Stomach (tissue), 9 donors: ENCODE data around the gene CPNE6. TPM values are rescaled to one million over a fixed set of nuclear protein-coding genes. Genes with fewer than 3 reads are reported as not detected.

ENCODE experiments used
- DNase-seq, 2 donors: peaks; one replicate each; pipeline versions ENCODE4 v3.0.0 to v3.0.0-alpha.2; 2013 to 2019
- H3K27ac ChIP-seq, 5 donors: fragments of 200-600 bp in 4 of 5; sonication (generic) in 4 of 5; one replicate each; pipeline ENCODE4 v1.5.1; 2013 to 2019; ENCODE audit warnings: mild to moderate bottlenecking in 1 of 5, moderate library complexity in 1 of 5
- H3K27me3 ChIP-seq, 3 donors: fragments of 200-600 bp; sonication (generic); one replicate each; pipeline ENCODE4 v1.5.1; 2017 to 2019; ENCODE audit warnings: mixed run types in 1 of 3
- H3K36me3 ChIP-seq, 4 donors: fragments of 200-600 bp; sonication (generic); 1 replicate in 3 of 4; 2 replicates in 1 of 4; pipeline ENCODE4 v1.5.1; 2016 to 2019
- H3K4me1 ChIP-seq, 4 donors: fragments of 200-600 bp; sonication (generic); one replicate each; pipeline ENCODE4 v1.5.1; 2016 to 2019
- H3K4me3 ChIP-seq, 4 donors: fragments of 200-600 bp; sonication (generic) in 3 of 4; one replicate each; pipeline ENCODE4 v1.5.1; 2016 to 2019; ENCODE audit warnings: mild to moderate bottlenecking in 1 of 4
- H3K9me3 ChIP-seq, 4 donors: fragments of 200-600 bp; sonication (generic); one replicate each; pipeline ENCODE4 v1.5.1; 2016 to 2019
- EP300 ChIP-seq: sonication (generic); formaldehyde crosslinking; IDR thresholded peaks from one replicate; pipeline ENCODE4 v1.6.1; 2017; ENCODE audit warnings: antibody characterized with exemption
- POLR2A ChIP-seq, 4 donors: fragments of 450-650 bp; IDR thresholded peaks; one replicate each; pipeline ENCODE4 v1.6.1; 2016; ENCODE audit warnings: antibody characterized with exemption in 4 of 4, control low read depth in 2 of 4, mild to moderate bottlenecking in 1 of 4, moderate library complexity in 1 of 4
- POLR2AphosphoS5 ChIP-seq, 3 donors: sonication (generic); formaldehyde crosslinking; IDR thresholded peaks; one replicate each; pipeline ENCODE4 v1.6.1; 2016; ENCODE audit warnings: antibody characterized with exemption in 3 of 3
- WGBS, 5 donors: extraction: QIAGEN DNeasy Blood & Tissue Kit in 3 of 5; methylation state at CpG; one replicate each; pipeline versions ENCODE4 v1.1.5 to v1.1.7; 2013 to 2018; 5-methylcytosine and 5-hydroxymethylcytosine counted together
- intact Hi-C: fragments of 100-400 bp; cut with DNase I; formaldehyde crosslinking; loops from one replicate; pipeline ENCODE4 v1.15.1; 2023; ENCODE audit warnings: low total_unique reads
- polyA plus RNA-seq, 3 donors: library from polyadenylated mRNA; stranded (reverse); fragments of 200-250 nt; gene quantifications; one replicate each; pipeline ENCODE4 v1.2.3, GENCODE V29; 2013
- total RNA-seq, 5 donors: library from RNA; depleted of rRNA; stranded (reverse); fragments of >200 nt; gene quantifications; one replicate each; pipeline versions ENCODE4 v1.1.0 to v1.2.3, GENCODE V29; 2014 to 2016
- TF ChIP-seq, protein P1 (sequence below), 7 experiments: fragments of 450-650 bp in 4 of 7; fragments of 200-600 bp in 3 of 7; sonication (generic) in 3 of 7; IDR thresholded peaks; one replicate each; pipeline ENCODE4 v1.5.1; 2016 to 2019; ENCODE audit warnings: antibody characterized with exemption in 7 of 7, control low read depth in 2 of 7, mild to moderate bottlenecking in 1 of 7
- donor health status: healthy with polysubstance abuse.
- donor health status: Bipolar disorder and iron deficiency.
- donor health status: healthy.

The CPNE6 gene
- total and polyA plus RNA-seq, 8 donors, result 0.12 to 0.25 TPM; not detected in 6

DNA sequence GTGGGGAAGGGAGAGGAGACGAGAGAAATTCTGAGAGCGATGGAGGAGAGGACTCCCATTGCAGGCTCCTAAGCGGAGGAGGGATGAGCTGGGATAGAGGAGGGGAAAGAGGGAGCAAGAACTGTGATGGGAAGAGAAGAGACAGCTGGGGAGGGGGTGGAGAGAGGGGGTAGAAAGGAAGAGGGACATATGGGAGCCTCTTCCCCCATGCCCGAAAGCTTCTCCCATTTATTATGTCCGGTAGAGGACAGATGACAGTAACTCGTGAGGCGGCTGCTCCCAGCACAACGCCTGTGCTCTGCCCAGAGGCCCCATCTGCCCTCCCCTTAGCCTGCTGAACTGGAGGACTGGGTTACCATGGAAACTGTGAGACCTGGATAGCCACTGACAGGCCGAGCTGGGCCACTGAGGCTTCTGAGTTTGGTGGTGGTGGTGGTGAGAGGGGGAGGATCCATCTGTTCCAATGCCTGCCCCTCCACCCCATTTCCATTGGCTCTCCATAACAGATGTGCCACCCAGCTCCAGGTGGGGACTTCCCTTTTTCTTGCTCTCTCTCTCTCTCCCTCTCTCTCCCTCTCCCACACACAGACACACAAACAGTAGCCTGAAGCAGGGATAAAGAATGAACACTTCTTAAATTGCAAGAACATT lies 8.3 kb downstream of the CPNE6 start:
- Histone ChIP-seq H3K27me3 (peaks cover 0 to 17% (median 0%) of the 10 kb centered on the region in 3 donors), H3K4me3 (no peak overlapping the region), H3K36me3 (no peaks in the 10 kb centered on the region), H3K9me3 (no peaks in the 10 kb centered on the region), H3K27ac (no peak overlapping the region), H3K4me1 (peaks cover 6 to 28% (median 25%) of the 10 kb centered on the region in 4 donors)
- WGBS, 5 donors, result 91 to 96% (median 92%) methylated on average over 9 of the region's 9 CpGs
- TF ChIP-seq POLR2A (IDR thresholded peaks at IDR 0.05) (no peak), POLR2AphosphoS5 (IDR thresholded peaks at IDR 0.05) (no peak), EP300 (no peak)
- TF ChIP-seq, protein P1, sequence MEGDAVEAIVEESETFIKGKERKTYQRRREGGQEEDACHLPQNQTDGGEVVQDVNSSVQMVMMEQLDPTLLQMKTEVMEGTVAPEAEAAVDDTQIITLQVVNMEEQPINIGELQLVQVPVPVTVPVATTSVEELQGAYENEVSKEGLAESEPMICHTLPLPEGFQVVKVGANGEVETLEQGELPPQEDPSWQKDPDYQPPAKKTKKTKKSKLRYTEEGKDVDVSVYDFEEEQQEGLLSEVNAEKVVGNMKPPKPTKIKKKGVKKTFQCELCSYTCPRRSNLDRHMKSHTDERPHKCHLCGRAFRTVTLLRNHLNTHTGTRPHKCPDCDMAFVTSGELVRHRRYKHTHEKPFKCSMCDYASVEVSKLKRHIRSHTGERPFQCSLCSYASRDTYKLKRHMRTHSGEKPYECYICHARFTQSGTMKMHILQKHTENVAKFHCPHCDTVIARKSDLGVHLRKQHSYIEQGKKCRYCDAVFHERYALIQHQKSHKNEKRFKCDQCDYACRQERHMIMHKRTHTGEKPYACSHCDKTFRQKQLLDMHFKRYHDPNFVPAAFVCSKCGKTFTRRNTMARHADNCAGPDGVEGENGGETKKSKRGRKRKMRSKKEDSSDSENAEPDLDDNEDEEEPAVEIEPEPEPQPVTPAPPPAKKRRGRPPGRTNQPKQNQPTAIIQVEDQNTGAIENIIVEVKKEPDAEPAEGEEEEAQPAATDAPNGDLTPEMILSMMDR (IDR thresholded peaks at IDR 0.05), result no peak
- intact Hi-C loops, result no loop called here
- DNase-seq, result no peak

DNA sequence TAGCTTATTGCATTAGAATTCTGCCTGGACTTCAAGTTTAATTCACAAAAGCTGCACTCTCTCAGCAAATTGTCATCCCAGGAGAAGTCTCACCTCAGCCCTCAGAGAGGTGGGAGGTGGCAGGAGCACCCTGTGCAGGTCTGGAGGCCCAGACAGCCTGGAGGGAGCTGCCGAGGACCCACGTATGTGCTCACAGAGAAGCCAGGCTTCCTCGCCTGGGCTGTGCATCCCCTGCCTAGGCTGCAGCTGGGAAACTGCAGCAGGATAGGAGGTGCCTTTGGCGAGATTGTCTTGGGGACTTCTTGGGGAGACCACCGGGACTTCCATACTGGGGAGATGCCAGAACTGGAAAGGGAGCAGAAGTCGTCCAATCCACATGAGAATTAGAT lies 8.8 kb downstream of the CPNE6 start:
- WGBS, 5 donors, result 72 to 89% (median 84%) methylated on average over 6 of the region's 6 CpGs
- peaks cover 6 to 23% (median 22%) of the 10 kb centered on the region in 4 donors for H3K4me1 ChIP-seq
- no peak for TF ChIP-seq POLR2A (IDR thresholded peaks at IDR 0.05)
- TF ChIP-seq, protein P1 (IDR thresholded peaks at IDR 0.05), result no peak
- no peaks in the 10 kb centered on the region for H3K36me3 ChIP-seq
- no peak overlapping the region for H3K4me3 ChIP-seq
- H3K27ac ChIP-seq, result no peak overlapping the region
- intact Hi-C loops, result no loop called here
- H3K9me3 ChIP-seq, result no peaks in the 10 kb centered on the region
- DNase-seq, result no peak
- H3K27me3 ChIP-seq, result peaks cover 0 to 17% (median 0%) of the 10 kb centered on the region in 3 donors

DNA sequence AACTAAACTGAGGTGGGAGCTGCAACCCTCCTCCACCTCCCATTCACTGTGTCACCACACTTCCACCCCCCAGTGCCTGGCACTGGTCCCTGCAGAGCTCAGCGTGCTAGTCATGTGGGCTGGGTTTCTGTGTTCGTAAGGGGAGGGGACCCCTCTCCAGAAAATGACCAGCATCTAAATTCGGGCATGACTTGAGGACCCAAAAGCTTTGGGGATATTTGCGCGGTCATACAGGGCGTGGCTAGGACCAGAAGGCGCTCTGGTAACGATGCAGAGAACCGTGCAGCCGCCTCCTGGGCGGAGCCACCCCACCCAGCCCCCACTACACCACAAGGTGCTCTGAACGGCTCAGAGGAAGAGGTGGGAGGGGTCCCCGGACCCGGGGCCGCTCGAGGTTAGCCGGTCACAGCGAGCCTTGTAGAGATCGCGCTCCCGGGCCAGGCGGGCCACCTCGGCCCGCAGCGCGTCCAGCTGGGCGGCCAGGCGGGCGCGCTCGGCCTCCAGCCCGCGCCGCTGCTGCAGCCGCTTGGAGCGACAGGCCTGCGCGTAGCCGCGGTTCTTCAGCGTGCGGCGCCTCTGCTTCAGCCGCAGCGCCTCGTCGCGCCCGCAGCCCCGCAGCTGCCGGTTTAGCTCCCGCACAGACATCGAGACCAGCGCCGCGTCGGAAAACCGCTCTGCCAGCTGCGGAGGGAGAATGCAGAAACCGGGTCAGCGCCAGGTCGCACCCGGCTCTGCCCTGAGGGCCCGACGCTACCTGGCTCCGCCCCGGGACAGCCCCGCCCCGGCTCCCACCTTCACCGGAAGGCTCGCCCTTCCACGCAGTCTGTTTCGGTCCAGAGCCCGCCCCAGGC lies 9.8 kb downstream of the CPNE6 start:
- TF ChIP-seq POLR2A (IDR thresholded peaks at IDR 0.05) (no peak), EP300 (no peak), POLR2AphosphoS5 (IDR thresholded peaks at IDR 0.05) (peak in 1 of 3 donors; percentile 34)
- TF ChIP-seq, protein P1 (IDR thresholded peaks at IDR 0.05), result no peak
- no peaks in the 10 kb centered on the region for H3K36me3 ChIP-seq
- H3K27ac ChIP-seq, result peak overlapping the region; percentile 53 to 88 (median 80)
- 0 to 1% (median 1%) methylated on average over 15 to 74 of the region's 74 CpGs for WGBS, 5 donors
- no peaks in the 10 kb centered on the region for H3K9me3 ChIP-seq
- peaks cover 0 to 17% (median 0%) of the 10 kb centered on the region in 3 donors for H3K27me3 ChIP-seq
- intact Hi-C loops, result no loop called here
- DNase-seq, result peak; percentile 74 to 87
- H3K4me1 ChIP-seq, result peaks cover 6 to 19% (median 17%) of the 10 kb centered on the region in 4 donors
- H3K4me3 ChIP-seq, result peak overlapping the region; percentile 61 to 67 (median 63)

DNA sequence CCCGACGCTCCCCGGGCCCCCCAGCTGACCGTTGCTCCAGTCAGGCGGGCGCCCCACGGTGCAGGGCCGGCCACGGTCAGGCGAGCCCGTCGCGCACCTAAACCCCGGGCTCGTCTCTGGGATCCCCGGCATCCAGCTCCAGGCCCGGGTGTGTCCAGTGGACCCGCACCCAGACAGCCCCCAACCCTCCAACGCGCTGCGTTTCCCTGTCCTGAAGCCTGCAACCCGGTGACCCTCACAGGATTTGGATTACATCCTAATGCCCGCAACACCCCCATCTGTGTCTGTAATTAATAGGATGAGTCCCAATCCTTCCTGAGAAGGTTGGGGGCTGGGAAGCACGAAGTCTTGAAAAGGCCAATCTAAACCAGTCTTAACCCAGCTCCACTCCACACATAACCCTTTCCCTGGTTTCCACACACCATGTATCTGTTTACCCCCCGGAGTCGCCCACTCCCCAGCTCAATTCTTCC lies 10.4 kb downstream of the CPNE6 start:
- Histone ChIP-seq H3K36me3 (no peaks in the 10 kb centered on the region), H3K27me3 (peaks cover 0 to 17% (median 0%) of the 10 kb centered on the region in 3 donors), H3K9me3 (no peaks in the 10 kb centered on the region), H3K4me3 (peak overlapping the region; percentile 61 to 67 (median 63)), H3K27ac (peak overlapping the region; percentile 53 to 88 (median 80)), H3K4me1 (peaks cover 6 to 19% (median 17%) of the 10 kb centered on the region in 4 donors)
- no peak for TF ChIP-seq EP300
- no peak for TF ChIP-seq POLR2A (IDR thresholded peaks at IDR 0.05)
- TF ChIP-seq, protein P1 (IDR thresholded peaks at IDR 0.05), result no peak
- TF ChIP-seq POLR2AphosphoS5 (IDR thresholded peaks at IDR 0.05), result no peak
- DNase-seq, result no peak
- intact Hi-C loops, result no loop called here
- 21 to 45% (median 24%) methylated on average over 12 to 26 of the region's 26 CpGs for WGBS, 5 donors
